HepG2 (cell line): ENCODE results near the gene GDF9. TPM values are rescaled to one million over a fixed set of nuclear protein-coding genes. Genes with fewer than 3 reads are reported as not detected.

Experiments used
- AGO2 ChIP-seq: fragments of 200-400 bp; formaldehyde crosslinking; optimal IDR thresholded peaks from 2 replicates; pipeline ENCODE3; 2017; ENCODE audit warnings: mild to moderate bottlenecking, low read depth, low read length, moderate library complexity
- AHDC1 ChIP-seq: sonication (generic); formaldehyde crosslinking; IDR thresholded peaks from 2 replicates; pipeline ENCODE4 v1.5.1; 2020; ENCODE audit warnings: mild to moderate bottlenecking, missing genetic modification reagents, borderline replicate concordance
- BORCS8-MEF2B ChIP-seq: sonication (generic); formaldehyde crosslinking; IDR thresholded peaks from 2 replicates; pipeline ENCODE4 v1.8.0; 2022; ENCODE audit warnings: mild to moderate bottlenecking, missing genetic modification reagents
- DMAP1 ChIP-seq: IDR thresholded peaks from 2 replicates; pipeline ENCODE4 v1.6.1; 2016
- GPBP1L1 ChIP-seq: sonication (generic); formaldehyde crosslinking; IDR thresholded peaks from 2 replicates; pipeline ENCODE4 v1.5.0; 2020; ENCODE audit warnings: mild to moderate bottlenecking, missing genetic modification reagents
- JDP2 ChIP-seq: sonication (generic); formaldehyde crosslinking; IDR thresholded peaks from 2 replicates; pipeline ENCODE4 v1.8.1; 2022; ENCODE audit warnings: missing genetic modification reagents, borderline replicate concordance
- NFATC3 ChIP-seq: sonication (generic); formaldehyde crosslinking; IDR thresholded peaks from 2 replicates; pipeline ENCODE4 v1.5.1; 2020; ENCODE audit warnings: mild to moderate bottlenecking, missing genetic modification reagents
- PAX8 ChIP-seq: sonication (generic); formaldehyde crosslinking; IDR thresholded peaks from 2 replicates; pipeline ENCODE4 v1.8.0; 2022; ENCODE audit warnings: mild to moderate bottlenecking, missing genetic modification reagents, borderline replicate concordance
- TOPORS ChIP-seq: sonication (generic); formaldehyde crosslinking; IDR thresholded peaks from 2 replicates; pipeline ENCODE4 v1.8.0; 2023; ENCODE audit warnings: mild to moderate bottlenecking, missing genetic modification reagents
- TRAFD1 ChIP-seq: sonication (generic); formaldehyde crosslinking; IDR thresholded peaks from 2 replicates; pipeline ENCODE4 v1.5.1; 2020; ENCODE audit warnings: missing genetic modification reagents, mild to moderate bottlenecking, borderline replicate concordance
- ZFP37 ChIP-seq: sonication (generic); formaldehyde crosslinking; IDR thresholded peaks from 2 replicates; pipeline ENCODE4 v1.4.0; 2020; ENCODE audit warnings: missing genetic modification reagents, borderline replicate concordance
- ZKSCAN8 ChIP-seq: IDR thresholded peaks from 2 replicates; pipeline ENCODE4 v1.6.1; 2016; ENCODE audit warnings: borderline replicate concordance, missing genetic modification reagents, missing compliant biosample characterization
- ZNF292 ChIP-seq: sonication (generic); formaldehyde crosslinking; IDR thresholded peaks from 2 replicates; pipeline ENCODE4 v1.8.1; 2022; ENCODE audit warnings: mild to moderate bottlenecking, low read depth, missing genetic modification reagents, borderline replicate concordance
- ZNF431 ChIP-seq: sonication (generic); formaldehyde crosslinking; IDR thresholded peaks from 2 replicates; pipeline ENCODE4 v1.9.0; 2022; ENCODE audit warnings: missing genetic modification reagents, low read depth, mild to moderate bottlenecking, borderline replicate concordance
- ZNF556 ChIP-seq: sonication (generic); formaldehyde crosslinking; IDR thresholded peaks from 2 replicates; pipeline ENCODE4 v1.4.0; 2020; ENCODE audit warnings: mild to moderate bottlenecking, missing genetic modification reagents, borderline replicate concordance
- ZNF557 ChIP-seq: sonication (generic); formaldehyde crosslinking; IDR thresholded peaks from 2 replicates; pipeline ENCODE4 v1.4.0; 2020; ENCODE audit warnings: missing genetic modification reagents
- ZNF564 ChIP-seq: sonication (generic); formaldehyde crosslinking; IDR thresholded peaks from 2 replicates; pipeline ENCODE4 v1.8.1; 2023; ENCODE audit warnings: mild to moderate bottlenecking, missing genetic modification reagents
- ZNF619 ChIP-seq: sonication (generic); formaldehyde crosslinking; IDR thresholded peaks from 2 replicates; pipeline ENCODE4 v1.4.0; 2020; ENCODE audit warnings: mild to moderate bottlenecking, missing genetic modification reagents
- ZNF841 ChIP-seq: sonication (generic); formaldehyde crosslinking; IDR thresholded peaks from 2 replicates; pipeline ENCODE4 v1.8.1; 2023; ENCODE audit warnings: missing genetic modification reagents, borderline replicate concordance
- ZNF878 ChIP-seq: sonication (generic); formaldehyde crosslinking; IDR thresholded peaks from 2 replicates; pipeline ENCODE4 v1.8.1; 2023; ENCODE audit warnings: mild to moderate bottlenecking, missing genetic modification reagents, moderate library complexity
- ZSCAN22 ChIP-seq: sonication (generic); formaldehyde crosslinking; IDR thresholded peaks from 2 replicates; pipeline ENCODE4 v1.4.0; 2020; ENCODE audit warnings: mild to moderate bottlenecking, missing genetic modification reagents
- polyA plus RNA-seq, 8 experiments: library from polyadenylated mRNA; depleted of rRNA in 3 of 8; stranded (reverse) in 7 of 8; unstranded in 1 of 8; fragments of >200 nt; fragmentation: Illumina TruSeq in 4 of 8; extraction: Trizol in 4 of 8; gene quantifications; 2 replicates each; pipeline versions ENCODE4 v1.2.1 to v1.2.3, GENCODE V29; 2011 to 2016; ENCODE audit warnings: low read depth in 4 of 8, missing spikeins in 1 of 8, mixed read lengths in 1 of 8; ENCODE audit not compliant: insufficient read depth in 1 of 8
- total RNA-seq, 5 experiments: library from RNA; depleted of rRNA; stranded (reverse); fragments of >200 nt; fragmentation: Illumina TruSeq; extraction: Trizol; gene quantifications; 2 replicates each; pipeline ENCODE4 v1.2.3, GENCODE V29; 2016; ENCODE audit warnings: low read depth in 1 of 5

GDF9 gene
- total and polyA plus RNA-seq, 2 of the 13 experiments (the other 11 are each of a cell fraction or from before 2014, with no cell fraction given), result 0.33 to 0.38 TPM

- no peak for TF ChIP-seq ZNF557
- TF ChIP-seq AGO2, result no peak
- TF ChIP-seq GPBP1L1 (CRISPR knock-in tag), result no peak
- 0 out of 2 replicates have a peak, but pooled peaks have one; percentile 16 for TF ChIP-seq ZKSCAN8
- TF ChIP-seq DMAP1 (CRISPR knock-in tag), result no peak
- no peak for TF ChIP-seq ZNF564 (CRISPR knock-in tag)
- no peak for TF ChIP-seq ZNF292 (CRISPR knock-in tag)
- TF ChIP-seq BORCS8-MEF2B, result no peak
- no peak for TF ChIP-seq TRAFD1 (CRISPR knock-in tag)
- no peak for TF ChIP-seq ZSCAN22
- TF ChIP-seq AHDC1, result no peak
- TF ChIP-seq TOPORS (CRISPR knock-in tag), result no peak
- no peak for TF ChIP-seq ZNF619 (CRISPR knock-in tag)
- no peak for TF ChIP-seq JDP2
- no peak for TF ChIP-seq ZFP37 (CRISPR knock-in tag)
- no peak for TF ChIP-seq PAX8 (CRISPR knock-in tag)
- no peak for TF ChIP-seq ZNF841
- no peak for TF ChIP-seq ZNF431
- no peak for TF ChIP-seq NFATC3 (CRISPR knock-in tag)
- TF ChIP-seq ZNF556 (CRISPR knock-in tag), result 0 out of 2 replicates have a peak, but pooled peaks have one; percentile 40
- no peak for TF ChIP-seq ZNF878 (CRISPR knock-in tag)
Observed at GRCh38 chr5:132820162-132820754, 46.0 kb downstream of the GDF9 start (continued).
